HG03135 (cell line): ENCODE data around the gene BIRC2.
A peak's percentile ranks its signal among the peaks of the same experiment; 100 is the strongest.
"Not testable (repeated sequence)": the region's sequence is repeated elsewhere in the genome, so short reads cannot be mapped to it uniquely, and the experiment has no call there.

Experiments used
- ATAC-seq: cut with Tn5 transposase; IDR thresholded peaks from one replicate; pipeline ENCODE4 v1.9.1; 2021; ENCODE audit warnings: mild to moderate bottlenecking, moderate library complexity; ENCODE audit not compliant: unreplicated experiment

Gene BIRC2

GRCh38 chr11:102374633-102375424, 27.8 kb downstream of the BIRC2 start:
- not testable (repeated sequence) for ATAC-seq

GRCh38 chr11:102375720-102376399, 28.8 kb downstream of the BIRC2 start:
- ATAC-seq, result no peak

- no peak for ATAC-seq
Observed at GRCh38 chr11:102377891-102378290, 30.9 kb downstream of the BIRC2 start.

- ATAC-seq, result no peak
Observed at GRCh38 chr11:102378818-102379217, 31.8 kb downstream of the BIRC2 start.

- no peak for ATAC-seq
Observed at GRCh38 chr11:102382384-102382783, 35.4 kb downstream of the BIRC2 start.

- ATAC-seq, result no peak
Observed at GRCh38 chr11:102383839-102384238, 36.8 kb downstream of the BIRC2 start.

- ATAC-seq, result no peak
Observed at GRCh38 chr11:102384419-102385079, 37.5 kb downstream of the BIRC2 start.

GRCh38 chr11:102385085-102386007, 38.3 kb downstream of the BIRC2 start:
- no peak for ATAC-seq

GRCh38 chr11:102386136-102386734, 39.2 kb downstream of the BIRC2 start:
- no peak for ATAC-seq

GRCh38 chr11:102387043-102387781, 40.2 kb downstream of the BIRC2 start:
- ATAC-seq, result no peak

- no peak for ATAC-seq
Observed at GRCh38 chr11:102389253-102389652, 42.2 kb downstream of the BIRC2 start.

- ATAC-seq, result peak; percentile 87
Observed at GRCh38 chr11:102390667-102391465, 43.9 kb downstream of the BIRC2 start.

- ATAC-seq, result no peak
Observed at GRCh38 chr11:102391549-102392237, 44.7 kb downstream of the BIRC2 start.

GRCh38 chr11:102393272-102393730, 46.3 kb downstream of the BIRC2 start:
- ATAC-seq, result no peak

- ATAC-seq, result no peak
Observed at GRCh38 chr11:102395720-102396393, 48.8 kb downstream of the BIRC2 start.

GRCh38 chr11:102396708-102397563, 49.9 kb downstream of the BIRC2 start:
- no peak for ATAC-seq

GRCh38 chr11:102398297-102398696, 51.3 kb downstream of the BIRC2 start:
- no peak for ATAC-seq
